Measurements from ENCODE around the gene RFLNA. TPM values are rescaled to one million over a fixed set of nuclear protein-coding genes. Genes with fewer than 3 reads are reported as not detected.

The RFLNA gene
- total RNA-seq, 6 donors from 2014 or later = 0.30 to 0.67 (median 0.66) TPM; not detected in 3

GRCh38 chr12:124351422-124351821 lies 56.5 kb downstream of the RFLNA start:
- ATAC-seq (ENCODE audit: low FRiP score in 2 of 2) = no peak
- WGBS, 2 donors = 95 to 98% methylated on average over 6 to 7 of the region's 7 CpGs
- DNase-seq = no peak
- Histone ChIP-seq H3K36me3 (peaks cover 54 to 100% (median 98%) of the 10 kb centered on the region in 4 donors), H3K27ac (no peak overlapping the region), H3K4me1 (peaks cover 0 to 11% (median 9%) of the 10 kb centered on the region in 4 donors), H3K9me3 (no peaks in the 10 kb centered on the region), H3K27me3 (no peaks in the 10 kb centered on the region), H3K4me3 (no peak overlapping the region)
- TF ChIP-seq EP300 (IDR thresholded peaks at IDR 0.05) = no peak
- TF ChIP-seq POLR2A (IDR thresholded peaks at IDR 0.05) = no peak
- TF ChIP-seq POLR2AphosphoS5 (IDR thresholded peaks at IDR 0.05) = no peak
- TF ChIP-seq CTCF (IDR thresholded peaks at IDR 0.05) = no peak

- TF ChIP-seq POLR2AphosphoS5 (IDR thresholded peaks at IDR 0.05) (no peak), EP300 (IDR thresholded peaks at IDR 0.05) (no peak), POLR2A (IDR thresholded peaks at IDR 0.05) (no peak), CTCF (IDR thresholded peaks at IDR 0.05) (no peak)
- no peaks in the 10 kb centered on the region for H3K9me3 ChIP-seq
- H3K27ac ChIP-seq = peak overlapping the region in 2 of 4 donors; percentile 42 to 46
- H3K27me3 ChIP-seq = no peaks in the 10 kb centered on the region
- no peak overlapping the region for H3K4me3 ChIP-seq
- peaks cover 0 to 11% (median 9%) of the 10 kb centered on the region in 4 donors for H3K4me1 ChIP-seq
- DNase-seq (no peak), ATAC-seq (ENCODE audit: low FRiP score in 2 of 2) (no peak)
- H3K36me3 ChIP-seq = peaks cover 46 to 100% (median 98%) of the 10 kb centered on the region in 4 donors
Observed at GRCh38 chr12:124352257-124352656, 57.4 kb downstream of the RFLNA start.

- Histone ChIP-seq H3K27me3 (no peaks in the 10 kb centered on the region), H3K27ac (peak overlapping the region in 2 of 4 donors; percentile 42 to 49), H3K4me1 (peaks cover 0 to 11% (median 9%) of the 10 kb centered on the region in 4 donors), H3K9me3 (no peaks in the 10 kb centered on the region), H3K4me3 (no peak overlapping the region), H3K36me3 (peaks cover 45 to 100% (median 97%) of the 10 kb centered on the region in 4 donors)
- WGBS, 2 donors = 14 to 23% methylated on average over 7 to 9 of the region's 9 CpGs
- TF ChIP-seq CTCF (IDR thresholded peaks at IDR 0.05) (no peak), POLR2AphosphoS5 (IDR thresholded peaks at IDR 0.05) (peak; percentile 52 to 53)
- ATAC-seq (ENCODE audit: low FRiP score in 2 of 2) (peak in 1 of 2 donors; percentile 9), DNase-seq (peak in 1 of 2 donors; percentile 57)
Observed at GRCh38 chr12:124352839-124353238, 57.9 kb downstream of the RFLNA start.

- no peak for TF ChIP-seq POLR2A (IDR thresholded peaks at IDR 0.05)
- peaks cover 51 to 100% (median 97%) of the 10 kb centered on the region in 4 donors for H3K36me3 ChIP-seq
- DNase-seq (peak in 1 of 2 donors; percentile 68), ATAC-seq (ENCODE audit: low FRiP score in 2 of 2) (no peak)
- no peaks in the 10 kb centered on the region for H3K9me3 ChIP-seq
- H3K27me3 ChIP-seq = no peaks in the 10 kb centered on the region
- no peak overlapping the region for H3K4me3 ChIP-seq
- H3K4me1 ChIP-seq = peaks cover 4 to 15% (median 12%) of the 10 kb centered on the region in 4 donors
- WGBS, 2 donors = 92 to 100% methylated on average over 1 to 13 of the region's 13 CpGs
- H3K27ac ChIP-seq = no peak overlapping the region
Observed at GRCh38 chr12:124354400-124354799, 59.5 kb downstream of the RFLNA start.

- TF ChIP-seq EP300 (IDR thresholded peaks at IDR 0.05) (no peak), POLR2AphosphoS5 (IDR thresholded peaks at IDR 0.05) (no peak), POLR2A (IDR thresholded peaks at IDR 0.05) (no peak), CTCF (IDR thresholded peaks at IDR 0.05) (no peak)
- Histone ChIP-seq H3K4me3 (no peak overlapping the region), H3K4me1 (peaks cover 16 to 30% (median 21%) of the 10 kb centered on the region in 4 donors), H3K27ac (no peak overlapping the region), H3K36me3 (peaks cover 40 to 99% (median 92%) of the 10 kb centered on the region in 4 donors), H3K27me3 (no peaks in the 10 kb centered on the region), H3K9me3 (no peaks in the 10 kb centered on the region)
- ATAC-seq (ENCODE audit: low FRiP score in 2 of 2) (no peak), DNase-seq (no peak)
- WGBS, 2 donors = 98 to 100% methylated on average over 5 of the region's 5 CpGs
Observed at GRCh38 chr12:124356221-124356620, 61.3 kb downstream of the RFLNA start.
